ENCODE data around the gene PCDHGA6. TPM values are rescaled to one million over a fixed set of nuclear protein-coding genes. Genes with fewer than 3 reads are reported as not detected.
"Not testable (repeated sequence)": the region's sequence is repeated elsewhere in the genome, so short reads cannot be mapped to it uniquely, and the experiment has no call there.

The PCDHGA6 gene
- total RNA-seq (2014; rRNA removed; shearing (Covaris generic); ENCODE audit: low replicate concordance) = 10.9 and 14.5 TPM in 2 replicates

- peaks cover 18% of the 10 kb centered on the region for H3K4me1 ChIP-seq (ENCODE audit: low read length)
- no peaks in the 10 kb centered on the region for H3K9me2 ChIP-seq (replicated peaks; ENCODE audit: insufficient read depth, low read length)
- H3K4me2 ChIP-seq (ENCODE audit: low read depth, low read length, poor library complexity, severe bottlenecking) = no peak within 1 kb of the TSS
- H3K27ac ChIP-seq (ENCODE audit: low read length) = no peak within 1 kb of the TSS
- H3K9ac ChIP-seq (ENCODE audit: low read length) = no peak within 1 kb of the TSS
- peaks cover 65% of the 10 kb centered on the region for H3K79me2 ChIP-seq (ENCODE audit: low read length)
- H2AFZ ChIP-seq (ENCODE audit: low read length) = no peak within 1 kb of the TSS
- no peak for DNase-seq
- H3K27me3 ChIP-seq (ENCODE audit: low read length) = no peaks in the 10 kb centered on the region
- no peaks in the 10 kb centered on the region for H4K20me1 ChIP-seq (ENCODE audit: insufficient read depth, low read depth, low read length)
- H3K4me3 ChIP-seq (ENCODE audit: low read length) = 0 out of 2 replicates have a peak within 1 kb of the TSS, but pooled peaks have one; percentile 17
- H3K9me3 ChIP-seq (ENCODE audit: low read length) = peaks cover 59% of the 10 kb centered on the region
- peaks cover 59% of the 10 kb centered on the region for H3K36me3 ChIP-seq (ENCODE audit: insufficient read depth, low read length)
Observed at GRCh38 chr5:141373673-141374317, at the start of gene PCDHGA6. TSS of gene PCDHGA6 (plus strand) at chr5:141373891. CDS start at chr5:141374084, 193 bp downstream.

DNA sequence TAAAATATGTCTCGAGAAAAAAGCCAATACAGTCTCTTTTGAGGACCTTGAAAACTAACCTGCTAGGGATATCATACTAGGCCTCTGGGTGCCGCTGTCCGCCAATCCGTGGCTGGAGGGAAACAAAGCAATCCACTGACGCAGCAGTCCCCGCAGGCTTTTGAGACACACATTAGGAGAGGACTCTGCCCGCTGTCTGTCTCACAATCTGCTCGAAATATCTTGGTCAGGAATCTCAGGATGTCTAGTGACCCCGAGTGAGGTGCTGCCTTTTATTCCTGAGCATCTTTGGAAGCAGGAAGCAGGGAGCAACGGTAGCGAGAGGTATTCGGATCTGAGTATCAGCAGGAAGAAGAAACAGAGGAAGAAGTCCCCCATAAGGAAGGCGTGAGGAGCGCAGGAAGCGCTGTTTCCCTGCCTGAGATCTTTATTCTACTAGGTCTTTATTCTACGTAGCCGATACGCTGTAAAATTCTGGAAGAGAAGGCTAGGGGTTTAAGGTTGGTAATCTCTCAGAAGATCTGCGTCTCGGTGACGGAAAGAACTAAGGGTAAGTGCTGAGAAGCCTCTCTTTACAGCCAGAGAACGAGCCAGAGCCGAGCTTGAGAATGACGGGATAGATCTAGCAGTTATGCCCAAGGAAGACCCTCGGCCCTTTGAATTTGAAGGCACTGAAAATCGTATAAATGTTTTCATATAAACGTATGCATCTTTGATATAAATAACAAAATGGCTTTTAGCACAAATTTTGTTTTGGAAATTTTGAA is 47.4 kb upstream of the PCDHGA6 start:
- H3K27ac ChIP-seq (ENCODE audit: low read length) = no peak overlapping the region
- no peak for DNase-seq
- no peaks in the 10 kb centered on the region for H3K27me3 ChIP-seq (ENCODE audit: low read length)
- H3K79me2 ChIP-seq (ENCODE audit: low read length) = peaks cover 2% of the 10 kb centered on the region; the same call in 1 of the 2 replicates
- H3K9me3 ChIP-seq (ENCODE audit: low read length) = peaks cover 10% of the 10 kb centered on the region; the same call in 1 of the 2 replicates
- H3K9me2 ChIP-seq (replicated peaks; ENCODE audit: insufficient read depth, low read length) = no peaks in the 10 kb centered on the region
- H3K4me3 ChIP-seq (ENCODE audit: low read length) = no peak overlapping the region
- H3K36me3 ChIP-seq (ENCODE audit: insufficient read depth, low read length) = no peaks in the 10 kb centered on the region
- H2AFZ ChIP-seq (ENCODE audit: low read length) = no peak overlapping the region
- H4K20me1 ChIP-seq (ENCODE audit: insufficient read depth, low read depth, low read length) = no peaks in the 10 kb centered on the region
- peaks cover 13% of the 10 kb centered on the region for H3K4me1 ChIP-seq (ENCODE audit: low read length)
- no peak overlapping the region for H3K4me2 ChIP-seq (ENCODE audit: low read depth, low read length, poor library complexity, severe bottlenecking)
- H3K9ac ChIP-seq (ENCODE audit: low read length) = no peak overlapping the region

- Histone ChIP-seq H3K27ac (ENCODE audit: low read length) (no peak overlapping the region), H3K9me3 (ENCODE audit: low read length) (no peaks in the 10 kb centered on the region), H3K4me1 (ENCODE audit: low read length) (peaks cover 13% of the 10 kb centered on the region), H3K79me2 (ENCODE audit: low read length) (no peaks in the 10 kb centered on the region), H3K36me3 (ENCODE audit: insufficient read depth, low read length) (no peaks in the 10 kb centered on the region), H3K27me3 (ENCODE audit: low read length) (no peaks in the 10 kb centered on the region), H2AFZ (ENCODE audit: low read length) (no peak overlapping the region), H3K9me2 (replicated peaks; ENCODE audit: insufficient read depth, low read length) (no peaks in the 10 kb centered on the region), H3K4me2 (ENCODE audit: low read depth, low read length, poor library complexity, severe bottlenecking) (no peak overlapping the region), H4K20me1 (ENCODE audit: insufficient read depth, low read depth, low read length) (no peaks in the 10 kb centered on the region), H3K9ac (ENCODE audit: low read length) (no peak overlapping the region), H3K4me3 (ENCODE audit: low read length) (no peak overlapping the region)
- DNase-seq = no peak
Observed at GRCh38 chr5:141328231-141328630, 45.5 kb upstream of the PCDHGA6 start.

DNA sequence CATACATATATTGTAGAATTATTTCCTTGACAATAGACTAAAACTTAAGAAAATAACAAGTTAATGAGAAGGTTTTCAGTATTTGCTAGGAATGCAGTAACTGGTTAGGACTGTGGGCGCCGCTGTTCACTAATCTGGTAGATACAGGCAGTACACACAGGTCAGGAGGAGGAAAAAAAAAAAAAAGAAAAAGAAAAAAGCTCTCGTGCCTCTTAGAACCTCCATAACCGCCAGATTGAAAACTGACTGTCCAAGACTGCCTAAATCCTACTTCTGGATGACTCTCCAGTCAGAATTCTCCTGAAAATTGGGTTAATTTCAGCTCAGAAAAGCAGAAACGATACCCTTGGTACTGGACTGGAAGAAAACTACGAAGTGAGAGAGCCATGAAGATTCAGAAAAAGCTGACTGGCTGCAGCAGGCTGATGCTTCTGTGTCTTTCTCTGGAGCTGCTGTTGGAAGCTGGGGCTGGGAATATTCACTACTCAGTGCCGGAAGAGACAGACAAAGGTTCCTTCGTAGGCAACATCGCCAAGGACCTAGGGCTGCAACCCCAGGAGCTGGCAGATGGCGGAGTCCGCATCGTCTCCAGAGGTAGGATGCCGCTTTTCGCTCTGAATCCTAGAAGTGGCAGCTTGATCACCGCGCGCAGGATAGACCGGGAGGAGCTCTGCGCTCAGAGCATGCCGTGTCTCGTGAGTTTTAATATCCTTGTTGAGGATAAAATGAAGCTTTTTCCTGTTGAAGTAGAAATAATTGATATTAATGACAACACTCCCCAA is 43.2 kb upstream of the PCDHGA6 start, which contains the start of gene PCDHGA1:
Gene PCDHGA1, plus strand, starts transcription at position 216 of the 782 bp plus-strand sequence.
- no peak within 1 kb of the TSS for H3K27ac ChIP-seq (ENCODE audit: low read length)
- H3K36me3 ChIP-seq (ENCODE audit: insufficient read depth, low read length) = no peaks in the 10 kb centered on the region
- peaks cover 28% of the 10 kb centered on the region for H3K4me1 ChIP-seq (ENCODE audit: low read length)
- no peaks in the 10 kb centered on the region for H4K20me1 ChIP-seq (ENCODE audit: insufficient read depth, low read depth, low read length)
- H3K9ac ChIP-seq (ENCODE audit: low read length) = peak within 1 kb of the TSS; percentile 62
- no peaks in the 10 kb centered on the region for H3K9me2 ChIP-seq (replicated peaks; ENCODE audit: insufficient read depth, low read length)
- no peaks in the 10 kb centered on the region for H3K79me2 ChIP-seq (ENCODE audit: low read length)
- H3K27me3 ChIP-seq (ENCODE audit: low read length) = no peaks in the 10 kb centered on the region
- H2AFZ ChIP-seq (ENCODE audit: low read length) = peak within 1 kb of the TSS; percentile 46
- H3K4me3 ChIP-seq (ENCODE audit: low read length) = peak within 1 kb of the TSS; percentile 46
- DNase-seq = peak; percentile 89
- no peaks in the 10 kb centered on the region for H3K9me3 ChIP-seq (ENCODE audit: low read length)
- H3K4me2 ChIP-seq (ENCODE audit: low read depth, low read length, poor library complexity, severe bottlenecking) = peak within 1 kb of the TSS; percentile 58

DNA sequence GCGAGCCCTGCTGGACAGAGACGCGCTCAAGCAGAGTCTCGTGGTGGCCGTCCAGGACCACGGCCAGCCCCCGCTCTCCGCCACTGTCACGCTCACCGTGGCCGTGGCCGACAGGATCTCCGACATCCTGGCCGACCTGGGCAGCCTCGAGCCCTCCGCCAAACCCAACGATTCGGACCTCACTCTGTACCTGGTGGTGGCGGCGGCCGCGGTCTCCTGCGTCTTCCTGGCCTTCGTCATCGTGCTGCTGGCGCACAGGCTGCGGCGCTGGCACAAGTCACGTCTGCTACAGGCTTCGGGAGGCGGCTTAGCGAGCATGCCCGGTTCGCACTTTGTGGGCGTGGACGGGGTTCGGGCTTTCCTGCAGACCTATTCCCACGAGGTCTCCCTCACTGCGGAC is 41.1 kb upstream of the PCDHGA6 start:
- H2AFZ ChIP-seq (ENCODE audit: low read length); H3K36me3 ChIP-seq (ENCODE audit: insufficient read depth, low read length); H4K20me1 ChIP-seq (ENCODE audit: insufficient read depth, low read depth, low read length); H3K9me2 ChIP-seq (replicated peaks; ENCODE audit: insufficient read depth, low read length); H3K4me2 ChIP-seq (ENCODE audit: low read depth, low read length, poor library complexity, severe bottlenecking); H3K27ac ChIP-seq (ENCODE audit: low read length); H3K4me3 ChIP-seq (ENCODE audit: low read length); H3K9me3 ChIP-seq (ENCODE audit: low read length); H3K9ac ChIP-seq (ENCODE audit: low read length); H3K27me3 ChIP-seq (ENCODE audit: low read length); H3K79me2 ChIP-seq (ENCODE audit: low read length); DNase-seq: not testable (repeated sequence)
- H3K4me1 ChIP-seq (ENCODE audit: low read length) = peaks cover 28% of the 10 kb centered on the region

GRCh38 chr5:141338538-141339306 is 35.0 kb upstream of the PCDHGA6 start, which contains the start of gene PCDHGA2:
TSS of gene PCDHGA2 (plus strand) at chr5:141338760.
- H3K4me2 ChIP-seq (ENCODE audit: low read depth, low read length, poor library complexity, severe bottlenecking) = no peak within 1 kb of the TSS
- no peaks in the 10 kb centered on the region for H3K79me2 ChIP-seq (ENCODE audit: low read length)
- H3K4me1 ChIP-seq (ENCODE audit: low read length) = peaks cover 17% of the 10 kb centered on the region
- no peaks in the 10 kb centered on the region for H3K36me3 ChIP-seq (ENCODE audit: insufficient read depth, low read length)
- no peaks in the 10 kb centered on the region for H3K9me3 ChIP-seq (ENCODE audit: low read length)
- no peak within 1 kb of the TSS for H3K4me3 ChIP-seq (ENCODE audit: low read length)
- H3K9ac ChIP-seq (ENCODE audit: low read length) = no peak within 1 kb of the TSS
- no peak within 1 kb of the TSS for H2AFZ ChIP-seq (ENCODE audit: low read length)
- H4K20me1 ChIP-seq (ENCODE audit: insufficient read depth, low read depth, low read length) = no peaks in the 10 kb centered on the region
- H3K9me2 ChIP-seq (replicated peaks; ENCODE audit: insufficient read depth, low read length) = no peaks in the 10 kb centered on the region
- H3K27me3 ChIP-seq (ENCODE audit: low read length) = no peaks in the 10 kb centered on the region
- DNase-seq = peak; percentile 89
- H3K27ac ChIP-seq (ENCODE audit: low read length) = no peak within 1 kb of the TSS

- not testable (repeated sequence) for H3K36me3 ChIP-seq (ENCODE audit: insufficient read depth, low read length); H3K9ac ChIP-seq (ENCODE audit: low read length); H3K4me1 ChIP-seq (ENCODE audit: low read length); H3K4me3 ChIP-seq (ENCODE audit: low read length); H2AFZ ChIP-seq (ENCODE audit: low read length); H3K4me2 ChIP-seq (ENCODE audit: low read depth, low read length, poor library complexity, severe bottlenecking); H3K9me3 ChIP-seq (ENCODE audit: low read length); H3K79me2 ChIP-seq (ENCODE audit: low read length); DNase-seq; H4K20me1 ChIP-seq (ENCODE audit: insufficient read depth, low read depth, low read length); H3K27me3 ChIP-seq (ENCODE audit: low read length); H3K9me2 ChIP-seq (replicated peaks; ENCODE audit: insufficient read depth, low read length); H3K27ac ChIP-seq (ENCODE audit: low read length)
Observed at GRCh38 chr5:141340781-141341354, 32.8 kb upstream of the PCDHGA6 start.

All from Karpas-422 (cell line).